Hematopoietic multipotent progenitor cell treated with erythropoietin and hydrocortisone succinate and interleukin-3 and kit ligand, for 17 days (in vitro differentiated cells): ENCODE results near the gene TSPEAR.
"Not testable (repeated sequence)": the region's sequence is repeated elsewhere in the genome, so short reads cannot be mapped to it uniquely, and the experiment has no call there.

Experiments
- DNase-seq: peaks from one replicate; pipeline ENCODE4 v3.0.0-alpha.2; 2015; ENCODE audit warnings: low spot score

The TSPEAR gene

GRCh38 chr21:44483288-44484237 is 227.8 kb downstream of the TSPEAR start:
- no peak for DNase-seq

- no peak for DNase-seq
Measured at GRCh38 chr21:44482581-44483287, 228.6 kb downstream of the TSPEAR start.

- no peak for DNase-seq
Measured at GRCh38 chr21:44480200-44481053, 230.9 kb downstream of the TSPEAR start.

- DNase-seq = not testable (repeated sequence)
Measured at GRCh38 chr21:44479556-44480199, 231.7 kb downstream of the TSPEAR start.

GRCh38 chr21:44478801-44479167 is 232.6 kb downstream of the TSPEAR start:
- DNase-seq = no peak

- DNase-seq = no peak
Measured at GRCh38 chr21:44478124-44478800, 233.1 kb downstream of the TSPEAR start.

GRCh38 chr21:44477712-44478111 is 233.7 kb downstream of the TSPEAR start:
- no peak for DNase-seq

GRCh38 chr21:44477131-44477530 is 234.2 kb downstream of the TSPEAR start:
- no peak for DNase-seq

GRCh38 chr21:44475266-44475845 is 236.0 kb downstream of the TSPEAR start:
- DNase-seq = no peak

- DNase-seq = no peak
Measured at GRCh38 chr21:44473915-44474555, 237.3 kb downstream of the TSPEAR start.

- DNase-seq = no peak
Measured at GRCh38 chr21:44471996-44472395, 239.4 kb downstream of the TSPEAR start.

- no peak for DNase-seq
Measured at GRCh38 chr21:44471341-44471740, 240.0 kb downstream of the TSPEAR start.

- no peak for DNase-seq
Measured at GRCh38 chr21:44467859-44468195, 243.5 kb downstream of the TSPEAR start.

GRCh38 chr21:44466996-44467858 is 244.1 kb downstream of the TSPEAR start:
- DNase-seq = no peak

- no peak for DNase-seq
Measured at GRCh38 chr21:44466351-44466954, 244.9 kb downstream of the TSPEAR start.

- no peak for DNase-seq
Measured at GRCh38 chr21:44464351-44464750, 247.0 kb downstream of the TSPEAR start.

- no peak for DNase-seq
Measured at GRCh38 chr21:44463724-44464123, 247.6 kb downstream of the TSPEAR start.

- no peak for DNase-seq
Measured at GRCh38 chr21:44462834-44463200, 248.6 kb downstream of the TSPEAR start.
